Gastrocnemius medialis (tissue), 4 donors: ENCODE measurements around the gene LITAF. TPM values are rescaled to one million over a fixed set of nuclear protein-coding genes. Genes with fewer than 3 reads are reported as not detected.
A peak's percentile ranks its signal among the peaks of the same experiment; 100 is the strongest.

ENCODE experiments used
- ATAC-seq, 2 donors: fragments of 150-250 bp; one replicate each; pipeline ENCODE4 v1.9.1; 2016
- DNase-seq, 2 donors: peaks; one replicate each; pipeline ENCODE4 v3.0.0-alpha.2; 2019
- H3K27ac ChIP-seq, 4 donors: fragments of 200-600 bp; sonication (generic); 1 replicate in 1 of 4; 2 replicates in 3 of 4; pipeline ENCODE4 v1.5.1; 2016 to 2018; ENCODE audit warnings: mild to moderate bottlenecking in 2 of 4, moderate library complexity in 1 of 4
- H3K27me3 ChIP-seq, 3 donors: fragments of 200-600 bp; sonication (generic) in 2 of 3; 1 replicate in 1 of 3; 2 replicates in 2 of 3; pipeline versions ENCODE4 v1.5.1 to v1.6.0; 2016 to 2019; ENCODE audit warnings: mild to moderate bottlenecking in 1 of 3, moderate library complexity in 1 of 3
- H3K36me3 ChIP-seq, 2 donors: fragments of 200-600 bp; sonication (generic) in 1 of 2; one replicate each; pipeline ENCODE4 v1.5.1; 2017 to 2018
- H3K4me1 ChIP-seq, 2 donors: fragments of 200-600 bp; sonication (generic) in 1 of 2; one replicate each; pipeline ENCODE4 v1.5.1; 2016 to 2017; ENCODE audit warnings: mild to moderate bottlenecking in 2 of 2
- H3K4me3 ChIP-seq, 4 donors: fragments of 200-600 bp; sonication (generic) in 3 of 4; 1 replicate in 1 of 4; 2 replicates in 3 of 4; pipeline ENCODE4 v1.5.1; 2016 to 2019; ENCODE audit warnings: mild to moderate bottlenecking in 2 of 4
- H3K9me3 ChIP-seq, 3 donors: fragments of 200-600 bp; sonication (generic) in 2 of 3; 1 replicate in 1 of 3; 2 replicates in 2 of 3; pipeline ENCODE4 v1.5.1; 2016 to 2019
- CTCF ChIP-seq, 5 experiments: fragments of 450-650 bp in 3 of 5; fragments of 200-600 bp in 2 of 5; sonication (generic) in 2 of 5; IDR thresholded peaks in 4 of 5; conservative IDR thresholded peaks in 1 of 5; 1 replicate in 4 of 5; 2 replicates in 1 of 5; pipeline ENCODE4 v1.5.1; 2016 to 2019; ENCODE audit warnings: antibody characterized with exemption in 5 of 5, mild to moderate bottlenecking in 3 of 5, moderate library complexity in 3 of 5
- POLR2A ChIP-seq, 2 donors: fragments of 450-650 bp; IDR thresholded peaks; one replicate each; pipeline ENCODE4 v1.6.1; 2017; ENCODE audit warnings: antibody characterized with exemption in 2 of 2, mild to moderate bottlenecking in 2 of 2, moderate library complexity in 2 of 2
- in situ Hi-C, 4 donors: fragments of 200-750 bp; cut with MboI; loops; one replicate each; pipeline versions ENCODE4 v1.15.0 to v1.8.0; 2017; ENCODE audit warnings: low sequenced_read_pairs in 4 of 4
- intact Hi-C: fragments of 100-400 bp; cut with DNase I; formaldehyde crosslinking; loops from one replicate; pipeline ENCODE4 v1.15.1; 2023; ENCODE audit warnings: low total_unique reads
- total RNA-seq, 4 donors: library from RNA; depleted of rRNA; stranded (reverse); fragments of >200 nt; gene quantifications; one replicate each; pipeline versions ENCODE4 v1.1.0 to v1.2.3, GENCODE V29; 2016

LITAF gene
- total RNA-seq, 4 donors from 2014 or later = 11.2 to 30.1 (median 19.4) TPM

- ATAC-seq (no peak), DNase-seq (no peak)
- Histone ChIP-seq H3K4me1 (peaks cover 8 to 9% of the 10 kb centered on the region in 2 donors), H3K4me3 (no peak overlapping the region), H3K36me3 (peaks cover 0 to 65% of the 10 kb centered on the region in 2 donors), H3K27ac (peak overlapping the region in 1 of 4 donors; percentile 29), H3K9me3 (no peaks in the 10 kb centered on the region), H3K27me3 (no peaks in the 10 kb centered on the region)
- in situ Hi-C loops (no loop called here), intact Hi-C loops (no loop called here)
- TF ChIP-seq POLR2A (IDR thresholded peaks at IDR 0.05) (no peak), CTCF (IDR thresholded peaks at IDR 0.05 in 4 of 5, conservative IDR thresholded peaks at IDR 0.05 in 1 of 5) (no peak)
These were observed 33.3 kb downstream of the LITAF start for GRCh38 chr16:11553371-11553770.

- DNase-seq = no peak
- Histone ChIP-seq H3K27ac (peak overlapping the region in 2 of 4 donors; percentile 15 to 29), H3K27me3 (no peaks in the 10 kb centered on the region), H3K4me3 (no peak overlapping the region), H3K4me1 (peaks cover under 1 to 2% of the 10 kb centered on the region in 2 donors), H3K9me3 (no peaks in the 10 kb centered on the region), H3K36me3 (peaks cover 0 to 68% of the 10 kb centered on the region in 2 donors)
- intact Hi-C loops (no loop called here), in situ Hi-C loops (no loop called here)
- no peak for TF ChIP-seq POLR2A (IDR thresholded peaks at IDR 0.05)
- no peak for TF ChIP-seq CTCF (IDR thresholded peaks at IDR 0.05 in 4 of 5, conservative IDR thresholded peaks at IDR 0.05 in 1 of 5)
- no peak for ATAC-seq
These were observed 34.3 kb downstream of the LITAF start for GRCh38 chr16:11552440-11552839.

GRCh38 chr16:11551842-11552241, 34.9 kb downstream of the LITAF start:
- no peaks in the 10 kb centered on the region for H3K9me3 ChIP-seq
- peak overlapping the region in 3 of 4 donors; percentile 15 to 41 (median 39) for H3K27ac ChIP-seq
- no peaks in the 10 kb centered on the region for H3K27me3 ChIP-seq
- in situ Hi-C loops (no loop called here), intact Hi-C loops (no loop called here)
- no peak overlapping the region for H3K4me3 ChIP-seq
- TF ChIP-seq POLR2A (IDR thresholded peaks at IDR 0.05) (no peak), CTCF (IDR thresholded peaks at IDR 0.05 in 4 of 5, conservative IDR thresholded peaks at IDR 0.05 in 1 of 5) (no peak)
- H3K4me1 ChIP-seq = peaks cover 1 to 3% of the 10 kb centered on the region in 2 donors
- peaks cover 0 to 69% of the 10 kb centered on the region in 2 donors for H3K36me3 ChIP-seq
- DNase-seq (no peak), ATAC-seq (no peak)

- no peak for TF ChIP-seq POLR2A (IDR thresholded peaks at IDR 0.05)
- TF ChIP-seq CTCF (IDR thresholded peaks at IDR 0.05 in 4 of 5, conservative IDR thresholded peaks at IDR 0.05 in 1 of 5) = no peak
- Histone ChIP-seq H3K4me3 (no peak overlapping the region), H3K27me3 (no peaks in the 10 kb centered on the region), H3K27ac (peak overlapping the region in 1 of 4 donors; percentile 39), H3K9me3 (no peaks in the 10 kb centered on the region), H3K4me1 (peaks cover 4 to 6% of the 10 kb centered on the region in 2 donors), H3K36me3 (peaks cover 0 to 64% of the 10 kb centered on the region in 2 donors)
- in situ Hi-C loops = no loop called here
- intact Hi-C loops = no loop called here
- DNase-seq (no peak), ATAC-seq (no peak)
These were observed 35.8 kb downstream of the LITAF start for GRCh38 chr16:11550791-11551498.
